Keratinocyte (primary cell): Measurements from ENCODE around the gene TAL1. TPM values are rescaled to one million over a fixed set of nuclear protein-coding genes. Genes with fewer than 3 reads are reported as not detected.

Experiments
- DNase-seq: peaks from one replicate; pipeline ENCODE4 v3.0.0-alpha.2; 2011; ENCODE audit warnings: low read depth, missing footprints, low spot score
- FAIRE-seq: peaks from 2 replicates; lab custom pipeline; 2011; peaks lifted over from hg19 to GRCh38; lab: Jason Lieb, UNC
- H2AFZ ChIP-seq: 2 replicates; pipeline ENCODE4 v1.6.0; 2012; ENCODE audit warnings: low read length, control low read depth, inconsistent platforms; ENCODE audit not compliant: control insufficient read depth
- H3K27ac ChIP-seq: 2 replicates; pipeline ENCODE4 v1.5.1; 2011; ENCODE audit warnings: low read length; ENCODE audit not compliant: control insufficient read depth, insufficient read depth
- H3K27me3 ChIP-seq: 3 replicates; pipeline ENCODE4 v1.6.0; 2011; ENCODE audit warnings: low read length; ENCODE audit not compliant: control insufficient read depth, insufficient read depth; ENCODE audit errors: extremely low read depth
- H3K36me3 ChIP-seq, 2 experiments: 2 replicates in 1 of 2; 3 replicates in 1 of 2; pipeline ENCODE4 v1.5.1; 2011; ENCODE audit warnings: low read length in 2 of 2, mild to moderate bottlenecking in 1 of 2; ENCODE audit not compliant: control insufficient read depth in 2 of 2, insufficient read depth in 2 of 2; ENCODE audit errors: extremely low read depth in 1 of 2
- H3K4me1 ChIP-seq: 3 replicates; pipeline ENCODE4 v1.5.1; 2011; ENCODE audit warnings: low read length; ENCODE audit not compliant: control insufficient read depth, insufficient read depth; ENCODE audit errors: extremely low read depth
- H3K4me2 ChIP-seq: 3 replicates; pipeline ENCODE4 v1.6.0; 2011; ENCODE audit warnings: low read depth, low read length; ENCODE audit not compliant: control insufficient read depth, insufficient read depth; ENCODE audit errors: extremely low read depth
- H3K4me3 ChIP-seq, 3 experiments: fragments of 200-600 bp in 1 of 3; sonication (generic) in 1 of 3; 2 replicates in 2 of 3; 3 replicates in 1 of 3; pipeline ENCODE4 v1.5.1; 2011 to 2016; ENCODE audit warnings: low read length in 3 of 3, mild to moderate bottlenecking in 3 of 3, control low read depth in 2 of 3, inconsistent platforms in 1 of 3, low read depth in 1 of 3, mixed read lengths in 1 of 3, mixed run types in 1 of 3, moderate library complexity in 1 of 3; ENCODE audit not compliant: control insufficient read depth in 2 of 3, insufficient read depth in 2 of 3; ENCODE audit errors: extremely low read depth in 1 of 3
- H3K79me2 ChIP-seq: 2 replicates; pipeline ENCODE4 v1.6.0; 2012; ENCODE audit warnings: low read length; ENCODE audit not compliant: control insufficient read depth, insufficient read depth
- H3K9ac ChIP-seq: 3 replicates; pipeline ENCODE4 v1.6.0; 2011; ENCODE audit warnings: low read length; ENCODE audit not compliant: control insufficient read depth, insufficient read depth; ENCODE audit errors: extremely low read depth
- H3K9me1 ChIP-seq: 3 replicates; pipeline ENCODE4 v1.6.0; 2011; ENCODE audit warnings: low read length; ENCODE audit not compliant: control insufficient read depth, insufficient read depth; ENCODE audit errors: extremely low read depth
- H3K9me3 ChIP-seq: 2 replicates; pipeline ENCODE4 v1.5.1; 2012; ENCODE audit warnings: low read depth, low read length; ENCODE audit not compliant: control insufficient read depth
- H4K20me1 ChIP-seq: 3 replicates; pipeline ENCODE4 v1.6.0; 2011; ENCODE audit warnings: low read length; ENCODE audit not compliant: control insufficient read depth, insufficient read depth; ENCODE audit errors: extremely low read depth
- EZH2 ChIP-seq: IDR thresholded peaks from one replicate; pipeline ENCODE4 v1.6.1; 2012; ENCODE audit warnings: inconsistent platforms, mild to moderate bottlenecking, low read length, moderate library complexity
- dilution Hi-C: fragments of 300-500 bp; cut with MboI; formaldehyde crosslinking; loops from one replicate; pipeline ENCODE4 v1.7.0; 2020; ENCODE audit warnings: low sequenced_read_pairs; ENCODE audit not compliant: extremely low pct_ligation_motif_present
- polyA plus RNA-seq, 5 experiments: library from polyadenylated mRNA; depleted of rRNA in 3 of 5; stranded (reverse) in 3 of 5; stranded (forward) in 1 of 5; unstranded in 1 of 5; fragments of >200 nt; gene quantifications; 1 replicate in 1 of 5; 2 replicates in 3 of 5; 3 replicates in 1 of 5; pipeline versions ENCODE4 v1.2.1 to v1.2.3, GENCODE V29; 2011 to 2012; ENCODE audit warnings: missing spikeins in 2 of 5, low read depth in 1 of 5, low replicate concordance in 1 of 5
- TF ChIP-seq, protein P1 (sequence below), 3 experiments: IDR thresholded peaks in 1 of 3; conservative IDR thresholded peaks in 1 of 3; optimal IDR thresholded peaks in 1 of 3; 2 replicates in 2 of 3; 3 replicates in 1 of 3; pipeline versions ENCODE3 to v1.5.1; 2011; ENCODE audit warnings: low read length in 3 of 3, mild to moderate bottlenecking in 3 of 3, moderate library complexity in 2 of 3, control low read depth in 1 of 3, inconsistent platforms in 1 of 3; ENCODE audit not compliant: insufficient read depth in 2 of 3; ENCODE audit errors: extremely low read depth in 1 of 3

TAL1 gene
- polyA plus RNA-seq, 1 donor (not counting 4 experiments of a cell fraction or from before 2014, with no cell fraction given), result not detected

- Histone ChIP-seq H3K27me3 (peaks cover 83% of the 10 kb centered on the region), H3K4me2 (peak overlapping the region; percentile 50), H3K36me3 (no peaks in the 10 kb centered on the region), H3K4me3 (peak overlapping the region in 1 of 3 experiments; percentile 25), H3K9me1 (no peaks in the 10 kb centered on the region), H4K20me1 (peaks cover 12% of the 10 kb centered on the region), H3K79me2 (no peaks in the 10 kb centered on the region), H3K4me1 (peaks cover 3% of the 10 kb centered on the region), H3K27ac (no peak overlapping the region), H3K9ac (no peak overlapping the region), H2AFZ (no peak overlapping the region), H3K9me3 (no peaks in the 10 kb centered on the region)
- no peak for DNase-seq
- dilution Hi-C loops, result no loop called here
- no peak for FAIRE-seq
- peak; percentile 99 for TF ChIP-seq EZH2
- TF ChIP-seq, protein P1, sequence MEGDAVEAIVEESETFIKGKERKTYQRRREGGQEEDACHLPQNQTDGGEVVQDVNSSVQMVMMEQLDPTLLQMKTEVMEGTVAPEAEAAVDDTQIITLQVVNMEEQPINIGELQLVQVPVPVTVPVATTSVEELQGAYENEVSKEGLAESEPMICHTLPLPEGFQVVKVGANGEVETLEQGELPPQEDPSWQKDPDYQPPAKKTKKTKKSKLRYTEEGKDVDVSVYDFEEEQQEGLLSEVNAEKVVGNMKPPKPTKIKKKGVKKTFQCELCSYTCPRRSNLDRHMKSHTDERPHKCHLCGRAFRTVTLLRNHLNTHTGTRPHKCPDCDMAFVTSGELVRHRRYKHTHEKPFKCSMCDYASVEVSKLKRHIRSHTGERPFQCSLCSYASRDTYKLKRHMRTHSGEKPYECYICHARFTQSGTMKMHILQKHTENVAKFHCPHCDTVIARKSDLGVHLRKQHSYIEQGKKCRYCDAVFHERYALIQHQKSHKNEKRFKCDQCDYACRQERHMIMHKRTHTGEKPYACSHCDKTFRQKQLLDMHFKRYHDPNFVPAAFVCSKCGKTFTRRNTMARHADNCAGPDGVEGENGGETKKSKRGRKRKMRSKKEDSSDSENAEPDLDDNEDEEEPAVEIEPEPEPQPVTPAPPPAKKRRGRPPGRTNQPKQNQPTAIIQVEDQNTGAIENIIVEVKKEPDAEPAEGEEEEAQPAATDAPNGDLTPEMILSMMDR (optimal IDR thresholded peaks at IDR 0.05 in 1 of 3, IDR thresholded peaks at IDR 0.05 in 1 of 3, conservative IDR thresholded peaks at IDR 0.05 in 1 of 3; ENCODE audit: extremely low read depth in 1 of 3, insufficient read depth in 2 of 3, low read length in 3 of 3), result no peak
Measured at GRCh38 chr1:47231301-47232186, 481 bp downstream of the TAL1 start.

GRCh38 chr1:47230692-47231300 is 1.2 kb downstream of the TAL1 start:
- FAIRE-seq (no peak), DNase-seq (no peak)
- Histone ChIP-seq H3K9me1 (no peaks in the 10 kb centered on the region), H3K9ac (no peak overlapping the region), H3K9me3 (no peaks in the 10 kb centered on the region), H3K4me2 (no peak overlapping the region), H3K27me3 (peaks cover 91% of the 10 kb centered on the region), H2AFZ (no peak overlapping the region), H3K27ac (no peak overlapping the region), H3K79me2 (no peaks in the 10 kb centered on the region), H3K4me1 (peaks cover 3% of the 10 kb centered on the region), H3K4me3 (no peak overlapping the region), H4K20me1 (peaks cover 12% of the 10 kb centered on the region), H3K36me3 (no peaks in the 10 kb centered on the region)
- dilution Hi-C loops, result no loop called here
- TF ChIP-seq EZH2, result peak; percentile 1
- TF ChIP-seq, protein P1 (optimal IDR thresholded peaks at IDR 0.05 in 1 of 3, IDR thresholded peaks at IDR 0.05 in 1 of 3, conservative IDR thresholded peaks at IDR 0.05 in 1 of 3; ENCODE audit: extremely low read depth in 1 of 3, insufficient read depth in 2 of 3, low read length in 3 of 3), result no peak
